BE2C (cell line): ENCODE data around the gene PPL.

ENCODE experiments used
- DNase-seq: peaks from one replicate; pipeline ENCODE4 v3.0.0-alpha.2; 2020
- H3K27me3 ChIP-seq: fragments of 250-450 bp; sonication (Bioruptor Pico); 2 replicates; pipeline ENCODE4 v1.5.1; 2020; ENCODE audit warnings: mild to moderate bottlenecking
- H3K36me3 ChIP-seq: fragments of 250-450 bp; sonication (Bioruptor Pico); 2 replicates; pipeline ENCODE4 v1.5.1; 2020; ENCODE audit warnings: mild to moderate bottlenecking
- H3K4me1 ChIP-seq: fragments of 250-450 bp; sonication (Bioruptor Pico); 2 replicates; pipeline ENCODE4 v1.5.1; 2020
- H3K4me3 ChIP-seq: 2 replicates; pipeline ENCODE4 v1.5.1; 2011; ENCODE audit warnings: low read depth, low read length
- H3K9me3 ChIP-seq: fragments of 250-450 bp; sonication (Bioruptor Pico); 2 replicates; pipeline ENCODE4 v1.5.1; 2020
- TF ChIP-seq, protein P1 (sequence below): IDR thresholded peaks from 2 replicates; pipeline ENCODE4 v1.5.1; 2012; ENCODE audit warnings: mild to moderate bottlenecking, low read depth, low read length

PPL gene

DNA sequence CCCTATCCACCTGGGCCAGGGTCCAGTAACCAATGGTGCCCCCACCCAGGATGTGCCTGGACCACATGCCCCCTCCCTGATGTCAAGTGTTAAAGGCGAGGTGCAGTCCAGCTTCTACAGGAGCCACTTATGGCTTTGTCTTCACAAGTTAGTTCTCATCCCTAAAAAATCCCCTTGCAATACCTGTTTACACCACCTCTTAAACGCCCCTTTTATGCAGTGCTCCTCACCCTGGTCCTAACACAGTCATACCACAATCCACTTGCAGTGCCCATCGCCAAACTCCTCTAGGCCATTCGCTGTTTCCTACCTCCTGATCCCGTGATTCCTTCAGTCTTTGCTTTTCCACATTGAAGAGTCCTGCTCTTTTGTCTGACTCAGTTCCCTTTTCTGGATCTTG lies 97.0 kb downstream of the PPL start:
- Histone ChIP-seq H3K4me3 (no peak overlapping the region), H3K27me3 (no peaks in the 10 kb centered on the region), H3K9me3 (no peaks in the 10 kb centered on the region), H3K4me1 (no peaks in the 10 kb centered on the region; the same call in 1 of the 2 replicates), H3K36me3 (peaks cover 75% of the 10 kb centered on the region)
- TF ChIP-seq, protein P1, sequence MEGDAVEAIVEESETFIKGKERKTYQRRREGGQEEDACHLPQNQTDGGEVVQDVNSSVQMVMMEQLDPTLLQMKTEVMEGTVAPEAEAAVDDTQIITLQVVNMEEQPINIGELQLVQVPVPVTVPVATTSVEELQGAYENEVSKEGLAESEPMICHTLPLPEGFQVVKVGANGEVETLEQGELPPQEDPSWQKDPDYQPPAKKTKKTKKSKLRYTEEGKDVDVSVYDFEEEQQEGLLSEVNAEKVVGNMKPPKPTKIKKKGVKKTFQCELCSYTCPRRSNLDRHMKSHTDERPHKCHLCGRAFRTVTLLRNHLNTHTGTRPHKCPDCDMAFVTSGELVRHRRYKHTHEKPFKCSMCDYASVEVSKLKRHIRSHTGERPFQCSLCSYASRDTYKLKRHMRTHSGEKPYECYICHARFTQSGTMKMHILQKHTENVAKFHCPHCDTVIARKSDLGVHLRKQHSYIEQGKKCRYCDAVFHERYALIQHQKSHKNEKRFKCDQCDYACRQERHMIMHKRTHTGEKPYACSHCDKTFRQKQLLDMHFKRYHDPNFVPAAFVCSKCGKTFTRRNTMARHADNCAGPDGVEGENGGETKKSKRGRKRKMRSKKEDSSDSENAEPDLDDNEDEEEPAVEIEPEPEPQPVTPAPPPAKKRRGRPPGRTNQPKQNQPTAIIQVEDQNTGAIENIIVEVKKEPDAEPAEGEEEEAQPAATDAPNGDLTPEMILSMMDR: no peak
- no peak for DNase-seq

DNA sequence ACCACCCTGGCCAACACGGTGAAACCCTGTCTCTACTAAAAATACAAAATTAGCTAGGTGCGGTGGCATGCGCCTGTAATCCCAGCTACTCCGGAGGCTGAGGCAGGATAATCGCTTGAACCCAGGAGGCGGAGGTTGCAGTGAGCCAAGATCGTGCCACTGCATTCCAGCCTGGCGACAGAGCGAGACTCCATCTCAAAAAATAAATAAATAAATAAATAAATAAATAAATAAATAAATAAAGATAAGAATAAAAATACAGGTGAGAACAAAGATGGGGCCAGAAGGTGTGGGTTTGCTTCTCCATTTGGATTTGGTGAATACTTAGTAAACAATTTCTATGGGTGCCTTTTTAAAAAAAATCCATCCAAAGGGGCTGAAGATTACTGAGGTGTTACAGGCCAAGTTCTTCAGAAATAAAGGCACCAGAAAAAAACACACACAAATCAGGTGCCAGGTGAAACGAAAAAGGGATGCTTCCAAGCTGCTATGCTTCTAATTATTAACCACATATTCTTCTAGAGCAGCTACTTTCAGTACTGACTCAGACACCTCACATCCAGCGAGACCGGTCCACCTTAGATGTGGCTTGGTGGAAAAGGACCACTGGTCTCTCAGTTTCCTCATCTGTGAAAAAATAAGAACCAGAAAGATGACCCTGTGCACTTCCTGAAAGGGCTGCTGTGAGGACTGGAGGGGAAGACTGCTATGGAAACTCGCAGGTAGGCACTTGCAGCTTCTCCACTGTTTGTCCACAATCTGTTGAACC lies 99.0 kb downstream of the PPL start:
- Histone ChIP-seq H3K4me3 (no peak overlapping the region), H3K36me3 (peaks cover 74% of the 10 kb centered on the region), H3K4me1 (peaks cover 3% of the 10 kb centered on the region), H3K9me3 (no peaks in the 10 kb centered on the region), H3K27me3 (no peaks in the 10 kb centered on the region)
- DNase-seq: no peak
- TF ChIP-seq, protein P1: no peak

DNA sequence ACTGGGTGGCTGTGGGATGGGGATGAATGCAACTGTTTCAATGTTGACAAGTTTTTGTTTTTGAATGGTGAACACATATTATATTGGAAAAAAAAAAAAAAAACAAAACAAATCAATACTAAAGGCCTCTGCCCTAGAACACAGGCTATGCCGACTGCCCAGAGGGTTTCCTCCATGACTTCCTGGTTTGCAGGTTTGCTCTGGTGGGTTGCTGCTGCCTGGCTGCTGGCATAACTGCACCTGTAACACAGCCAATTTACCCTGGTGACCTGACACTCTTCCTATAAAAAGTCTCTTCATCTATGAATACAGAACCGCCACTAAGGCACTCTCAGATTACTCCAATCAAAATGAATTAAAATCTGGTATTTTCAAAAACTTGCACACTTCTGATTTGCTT lies 100.2 kb downstream of the PPL start:
- peaks cover 3% of the 10 kb centered on the region for H3K4me1 ChIP-seq
- H3K9me3 ChIP-seq: no peaks in the 10 kb centered on the region
- no peaks in the 10 kb centered on the region for H3K27me3 ChIP-seq
- H3K4me3 ChIP-seq: no peak overlapping the region
- TF ChIP-seq, protein P1: no peak
- no peak for DNase-seq
- H3K36me3 ChIP-seq: peaks cover 76% of the 10 kb centered on the region

DNA sequence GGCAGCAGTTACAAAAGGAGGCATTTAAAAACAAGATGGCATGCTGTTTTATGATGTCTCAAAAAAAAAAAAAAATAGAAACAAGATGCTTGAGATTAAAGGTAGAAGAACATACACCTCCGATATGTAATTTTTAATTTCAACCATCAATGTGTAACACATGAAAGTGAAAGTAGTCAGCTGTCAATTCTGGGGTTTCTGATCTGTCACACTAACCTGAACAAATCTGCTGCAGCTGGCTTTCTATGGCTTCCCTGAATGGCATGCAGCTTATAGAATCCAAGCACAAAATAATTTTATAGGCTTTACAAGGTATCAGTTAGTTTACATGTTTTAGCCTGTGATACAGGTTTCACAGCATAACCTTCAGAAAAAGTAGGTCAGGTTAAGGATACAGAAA lies 103.4 kb downstream of the PPL start:
- peaks cover 82% of the 10 kb centered on the region for H3K36me3 ChIP-seq
- no peak overlapping the region for H3K4me3 ChIP-seq
- peaks cover 3% of the 10 kb centered on the region for H3K4me1 ChIP-seq
- TF ChIP-seq, protein P1: no peak
- no peaks in the 10 kb centered on the region for H3K27me3 ChIP-seq
- no peaks in the 10 kb centered on the region for H3K9me3 ChIP-seq
- no peak for DNase-seq

DNA sequence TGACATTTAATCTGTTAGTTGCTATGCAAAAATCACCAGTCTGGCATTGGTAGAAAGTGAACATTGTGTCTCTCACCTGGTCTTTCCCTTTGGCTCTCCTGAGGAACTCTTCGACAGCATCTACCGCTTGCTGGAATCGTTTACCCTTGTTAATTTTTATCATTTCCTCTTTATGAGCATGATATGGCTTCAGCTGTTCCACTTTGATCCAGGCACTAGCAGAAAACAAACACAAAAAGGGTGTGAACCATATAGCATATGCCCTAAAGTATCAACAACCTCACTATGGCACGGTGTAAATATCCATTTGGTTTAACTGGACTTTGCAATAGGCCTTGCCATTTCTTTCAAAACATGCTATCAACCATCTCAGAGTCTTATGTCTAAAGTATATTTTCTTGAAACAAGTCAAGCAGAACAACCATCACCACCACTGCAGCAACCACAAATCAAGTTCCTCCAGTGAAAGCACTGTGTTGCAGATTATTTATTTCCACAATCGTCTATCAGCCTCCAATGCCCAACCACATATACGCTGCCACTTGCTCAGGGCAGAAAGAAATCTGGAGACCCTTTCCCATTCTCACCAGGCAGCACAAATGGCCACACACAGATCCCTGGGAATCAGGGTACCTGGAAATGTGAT lies 104.1 kb downstream of the PPL start:
- H3K9me3 ChIP-seq: no peaks in the 10 kb centered on the region
- no peaks in the 10 kb centered on the region for H3K27me3 ChIP-seq
- TF ChIP-seq, protein P1: no peak
- no peak overlapping the region for H3K4me3 ChIP-seq
- H3K4me1 ChIP-seq: peaks cover 3% of the 10 kb centered on the region
- H3K36me3 ChIP-seq: peaks cover 80% of the 10 kb centered on the region
- no peak for DNase-seq
